WERI-Rb-1 (cell line): ENCODE results near the gene IER2.

ENCODE experiments used
- DNase-seq: peaks from one replicate; pipeline ENCODE4 v3.0.0-alpha.2; 2020
- H3K27ac ChIP-seq: fragments of 250-450 bp; sonication (Bioruptor Pico); 2 replicates; pipeline ENCODE4 v1.5.1; 2020; ENCODE audit warnings: mild to moderate bottlenecking, moderate library complexity
- H3K27me3 ChIP-seq: fragments of 250-450 bp; sonication (Bioruptor Pico); 2 replicates; pipeline ENCODE4 v1.5.1; 2021; ENCODE audit warnings: mild to moderate bottlenecking, low read depth, moderate library complexity; ENCODE audit not compliant: insufficient read depth, severe bottlenecking
- H3K36me3 ChIP-seq: fragments of 250-450 bp; sonication (Bioruptor Pico); 2 replicates; pipeline ENCODE4 v1.5.1; 2020; ENCODE audit warnings: mild to moderate bottlenecking, moderate library complexity
- H3K4me3 ChIP-seq: 2 replicates; pipeline ENCODE4 v1.5.1; 2011; ENCODE audit warnings: low read depth, mild to moderate bottlenecking, control low read depth, low read length
- H3K9me3 ChIP-seq: fragments of 250-450 bp; sonication (Bioruptor Pico); 2 replicates; pipeline ENCODE4 v1.5.1; 2021; ENCODE audit warnings: mild to moderate bottlenecking, moderate library complexity; ENCODE audit not compliant: severe bottlenecking
- CTCF ChIP-seq: IDR thresholded peaks from 2 replicates; pipeline ENCODE4 v1.5.1; 2011; ENCODE audit warnings: low read depth, mild to moderate bottlenecking, control low read depth, inconsistent platforms, low read length

The IER2 gene

GRCh38 chr19:13122275-13122878 lies 27.8 kb upstream of the IER2 start:
- Histone ChIP-seq H3K9me3 (no peaks in the 10 kb centered on the region), H3K27ac (peak overlapping the region; percentile 74), H3K27me3 (no peaks in the 10 kb centered on the region), H3K4me3 (no peak overlapping the region), H3K36me3 (peaks cover 53% of the 10 kb centered on the region)
- TF ChIP-seq CTCF: no peak
- peak; percentile 56 for DNase-seq

- no peak overlapping the region for H3K4me3 ChIP-seq
- peaks cover 58% of the 10 kb centered on the region for H3K36me3 ChIP-seq
- no peak for TF ChIP-seq CTCF
Observed at GRCh38 chr19:13122980-13123957, 26.9 kb upstream of the IER2 start.

GRCh38 chr19:13127051-13127450 lies 23.2 kb upstream of the IER2 start:
- H3K36me3 ChIP-seq: peaks cover 40% of the 10 kb centered on the region
- DNase-seq: no peak
- H3K27ac ChIP-seq: peak overlapping the region; percentile 35; the same call in 1 of the 2 replicates
- H3K27me3 ChIP-seq: no peaks in the 10 kb centered on the region
- H3K9me3 ChIP-seq: no peaks in the 10 kb centered on the region
- no peak overlapping the region for H3K4me3 ChIP-seq
- no peak for TF ChIP-seq CTCF

More at GRCh38 chr19:13122980-13123957, 26.9 kb upstream of the IER2 start:
- Histone ChIP-seq H3K27me3 (no peaks in the 10 kb centered on the region), H3K27ac (peak overlapping the region; percentile 74), H3K9me3 (no peaks in the 10 kb centered on the region)
- no peak for DNase-seq

- no peak overlapping the region for H3K4me3 ChIP-seq
Observed at GRCh38 chr19:13127811-13128575, 22.2 kb upstream of the IER2 start.

More at GRCh38 chr19:13127811-13128575, 22.2 kb upstream of the IER2 start:
- Histone ChIP-seq H3K27ac (peak overlapping the region; percentile 39; the same call in 1 of the 2 replicates), H3K36me3 (peaks cover 39% of the 10 kb centered on the region), H3K9me3 (no peaks in the 10 kb centered on the region), H3K27me3 (no peaks in the 10 kb centered on the region)
- no peak for DNase-seq
- no peak for TF ChIP-seq CTCF
